ENCODE results near the gene IBA57.
"Not testable (repeated sequence)": the region's sequence is repeated elsewhere in the genome, so short reads cannot be mapped to it uniquely, and the experiment has no call there.

- TF ChIP-seq EZH2 (optimal IDR thresholded peaks at IDR 0.05; ENCODE audit: low read depth, low read length); CTCF (IDR thresholded peaks at IDR 0.05; ENCODE audit: low read length): not testable (repeated sequence)
Observed at GRCh38 chr1:228228147-228228546, 62.5 kb downstream of the IBA57 start.
